ENCODE results near the gene OS9.

The OS9 gene

DNA sequence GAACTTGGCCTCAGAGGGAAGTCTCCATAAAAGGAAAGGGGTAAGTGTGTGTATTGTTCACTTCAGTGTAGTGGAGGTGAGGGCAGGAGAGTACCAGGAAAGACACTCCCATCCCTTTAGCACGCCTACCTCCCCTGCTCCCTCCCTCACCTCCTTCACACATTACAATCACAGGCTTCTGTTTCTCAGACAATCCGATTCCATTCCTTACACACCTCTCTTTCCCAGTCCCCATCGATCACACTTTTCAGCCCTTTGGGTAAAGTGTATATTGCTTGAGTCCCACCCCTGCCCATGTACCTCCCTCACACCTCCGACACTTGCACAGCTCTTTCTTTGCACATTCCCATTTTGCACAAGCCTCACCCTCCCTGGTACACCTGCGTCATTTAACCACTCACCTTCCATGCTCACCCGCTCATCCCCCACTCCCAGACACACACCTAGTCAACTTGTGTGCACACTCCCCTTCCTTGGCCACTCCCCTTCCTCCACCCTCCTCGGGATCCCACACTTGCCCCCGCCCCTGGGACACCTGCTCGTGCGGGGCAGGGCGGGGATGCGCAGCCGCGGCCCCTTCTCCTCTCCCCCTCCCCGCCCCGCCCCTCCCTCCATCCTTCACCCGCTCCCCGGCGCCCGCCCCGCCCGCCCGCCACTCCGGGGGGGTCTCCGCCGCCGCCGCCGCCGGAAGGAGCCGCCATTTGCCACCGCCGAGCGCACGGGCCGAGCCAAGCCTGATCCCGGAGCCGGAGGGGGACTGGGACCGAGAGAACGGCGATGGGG, 60.7 kb downstream of the OS9 start, which contains the start of gene MARCHF9:
Gene MARCHF9 (plus strand): TSS at position 693 of the 783 bp plus-strand sequence. CDS start 426 bp downstream, outside the sequence.
- DNase-seq, result peak; percentile 92

- DNase-seq, result no peak
Measured at GRCh38 chr12:57755194-57755453, 61.2 kb downstream of the OS9 start.

- peak; percentile 79 for DNase-seq
Measured at GRCh38 chr12:57755454-57756372, 61.8 kb downstream of the OS9 start.

DNA sequence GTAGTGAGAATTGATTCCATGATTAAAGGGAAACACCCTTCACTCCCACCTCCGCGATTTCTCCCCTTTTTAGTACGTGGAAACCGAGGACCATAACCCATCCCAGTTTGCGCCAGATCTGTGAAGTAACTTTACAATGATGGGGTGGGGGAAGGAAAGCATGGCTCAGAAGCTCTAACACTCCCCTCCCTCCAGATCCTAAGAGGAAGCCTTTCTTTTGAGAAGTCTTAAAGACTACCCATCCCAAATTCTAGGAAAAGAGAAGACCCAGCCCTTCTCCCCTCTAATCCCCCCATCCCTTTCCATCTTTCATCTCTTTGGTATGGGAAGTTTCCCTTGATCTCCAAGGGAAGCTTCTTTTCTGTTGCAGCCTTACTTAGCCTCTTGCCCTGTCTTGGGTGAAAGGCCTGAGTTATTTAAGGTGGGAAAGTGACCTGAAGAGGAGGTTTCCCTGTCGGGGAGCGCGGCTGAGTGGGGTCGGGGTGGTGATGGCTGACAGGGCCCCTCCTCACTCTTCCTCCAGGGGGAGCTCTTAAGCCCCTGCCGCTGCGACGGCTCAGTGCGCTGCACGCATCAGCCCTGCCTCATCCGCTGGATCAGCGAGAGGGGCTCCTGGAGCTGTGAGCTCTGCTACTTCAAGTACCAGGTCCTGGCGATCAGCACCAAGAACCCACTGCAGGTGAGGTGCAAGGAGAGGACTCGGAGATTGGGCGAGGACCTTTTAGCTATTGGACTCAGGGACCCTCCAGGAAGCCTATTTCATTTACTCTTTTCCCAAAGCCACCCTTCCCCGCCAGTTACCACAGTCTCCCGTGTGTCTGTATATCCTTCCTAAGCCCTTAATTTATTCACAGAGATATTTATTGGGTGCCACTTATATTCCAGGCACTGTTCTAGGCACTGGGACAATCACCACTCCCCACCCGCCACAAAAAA, 62.7 kb downstream of the OS9 start:
- DNase-seq, result peak; percentile 59

DNA sequence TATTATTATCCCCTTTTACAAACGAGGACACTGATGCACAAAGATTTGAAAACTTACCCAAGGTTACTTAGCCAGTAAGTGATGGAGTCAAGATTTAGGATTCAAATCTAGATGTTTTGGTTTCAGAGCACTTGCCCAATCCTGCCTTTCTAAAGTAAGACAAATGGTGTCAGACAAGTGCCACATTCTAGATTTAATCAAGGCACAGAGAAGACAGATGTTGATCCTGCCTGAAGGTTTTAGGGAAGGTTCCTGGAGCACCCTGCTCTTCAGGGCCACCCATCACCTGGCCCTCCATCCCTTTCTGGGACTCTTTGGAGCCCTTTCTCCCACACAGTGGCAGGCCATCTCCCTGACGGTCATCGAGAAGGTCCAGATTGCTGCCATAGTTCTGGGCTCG, 63.8 kb downstream of the OS9 start:
- no peak for DNase-seq

GRCh38 chr12:57758552-57759359, 64.8 kb downstream of the OS9 start:
- DNase-seq, result no peak

DNA sequence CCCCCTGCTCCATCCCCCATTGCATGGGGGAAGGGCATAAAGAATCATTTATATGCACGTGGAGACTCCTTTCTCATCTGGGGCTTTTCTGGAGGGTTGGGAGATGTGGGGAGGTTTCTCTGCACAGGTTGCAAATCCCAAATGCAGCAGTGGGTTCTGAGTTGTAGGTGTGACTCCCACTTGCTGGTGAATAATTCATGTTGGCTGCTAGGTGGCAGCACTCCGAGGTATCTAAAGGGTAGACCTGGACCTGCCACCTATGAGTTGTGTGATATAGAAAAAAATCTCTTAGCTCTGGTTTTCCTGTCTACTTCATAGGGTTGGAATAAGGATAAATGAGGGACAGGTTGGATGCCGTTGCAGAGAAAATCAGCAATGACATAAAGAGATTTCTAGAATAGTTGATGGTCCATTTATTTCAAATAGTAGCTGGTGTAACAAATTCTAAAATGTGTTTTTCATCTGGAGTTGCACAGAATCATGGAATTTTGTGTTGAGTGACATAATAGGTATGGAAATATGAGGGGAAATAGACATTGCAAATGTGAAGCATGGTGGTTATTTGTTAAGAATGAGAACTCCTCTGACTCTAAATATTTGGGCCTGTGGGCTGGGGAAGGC, 65.5 kb downstream of the OS9 start:
- peak; percentile 86 for DNase-seq

GRCh38 chr12:57760347-57760982, 66.5 kb downstream of the OS9 start:
- DNase-seq, result no peak

GRCh38 chr12:57761391-57761998, 67.6 kb downstream of the OS9 start:
- no peak for DNase-seq

DNA sequence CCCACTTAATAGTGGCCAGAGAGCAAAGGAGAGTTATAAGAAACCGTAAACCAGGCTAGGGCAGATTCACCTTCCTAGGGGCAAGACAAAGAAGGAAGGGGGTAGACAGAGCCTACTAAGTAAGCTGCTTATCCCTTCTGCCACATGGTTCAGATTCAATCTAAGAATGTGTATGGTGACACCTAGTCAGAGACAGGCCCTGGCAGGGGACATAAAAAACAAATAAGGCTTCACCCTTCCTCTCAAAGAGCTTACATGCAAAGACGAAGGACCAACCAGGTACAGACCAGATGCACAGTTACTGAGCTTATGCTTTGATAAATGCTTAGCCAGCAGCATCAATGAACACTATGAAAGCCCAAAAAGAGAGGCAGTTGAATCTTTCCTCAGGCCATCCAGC, 68.5 kb downstream of the OS9 start:
- DNase-seq, result no peak

- no peak for DNase-seq
Measured at GRCh38 chr12:57763881-57764661, 70.1 kb downstream of the OS9 start.

DNA sequence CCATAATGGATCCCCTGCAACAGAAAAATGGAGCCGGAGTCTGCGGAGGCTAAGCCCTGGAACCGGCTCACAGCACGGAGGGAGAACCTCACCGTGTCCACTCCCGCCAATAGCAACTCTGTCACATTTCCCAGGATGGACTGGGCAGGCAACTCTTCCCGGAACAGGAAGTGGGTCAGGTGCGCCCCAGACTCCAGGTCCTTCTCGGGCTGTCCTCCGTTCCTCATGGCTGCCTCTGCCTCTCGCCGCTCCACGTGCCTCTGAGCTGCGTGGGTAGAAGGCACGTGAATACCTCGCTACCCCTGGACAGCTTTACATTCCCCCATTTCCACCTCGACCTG, 70.7 kb downstream of the OS9 start:
- DNase-seq, result peak; percentile 89

- peak; percentile 83 for DNase-seq
Measured at GRCh38 chr12:57765003-57765697, 71.2 kb downstream of the OS9 start.

- peak; percentile 62 for DNase-seq
Measured at GRCh38 chr12:57765698-57766463, 71.9 kb downstream of the OS9 start.

GRCh38 chr12:57766464-57767304, 72.8 kb downstream of the OS9 start, which contains the start of gene CYP27B1:
Gene CYP27B1, minus strand, starts transcription at chr12:57767078. Its CDS starts 37 bp downstream, at chr12:57767041.
- DNase-seq, result peak; percentile 62

DNA sequence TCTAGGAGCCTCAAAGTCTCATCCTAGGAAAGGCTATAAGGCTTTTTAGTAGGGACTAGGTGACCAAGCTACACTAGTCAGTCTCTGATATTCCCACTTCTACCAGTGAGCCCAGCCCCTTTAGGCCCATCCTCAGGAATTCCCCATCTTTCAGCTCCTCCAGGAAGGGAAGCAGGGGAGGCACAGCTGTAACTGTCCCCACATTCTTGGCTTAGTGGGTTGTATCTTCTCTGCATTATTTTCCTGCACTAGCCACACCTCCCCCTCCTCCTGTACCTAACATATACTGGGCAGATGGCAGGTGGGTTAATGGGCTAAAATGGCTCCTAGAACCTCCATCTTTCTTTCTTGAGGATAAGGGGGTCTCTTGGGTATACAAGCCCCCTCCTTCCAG, 73.4 kb downstream of the OS9 start:
- no peak for DNase-seq

DNA sequence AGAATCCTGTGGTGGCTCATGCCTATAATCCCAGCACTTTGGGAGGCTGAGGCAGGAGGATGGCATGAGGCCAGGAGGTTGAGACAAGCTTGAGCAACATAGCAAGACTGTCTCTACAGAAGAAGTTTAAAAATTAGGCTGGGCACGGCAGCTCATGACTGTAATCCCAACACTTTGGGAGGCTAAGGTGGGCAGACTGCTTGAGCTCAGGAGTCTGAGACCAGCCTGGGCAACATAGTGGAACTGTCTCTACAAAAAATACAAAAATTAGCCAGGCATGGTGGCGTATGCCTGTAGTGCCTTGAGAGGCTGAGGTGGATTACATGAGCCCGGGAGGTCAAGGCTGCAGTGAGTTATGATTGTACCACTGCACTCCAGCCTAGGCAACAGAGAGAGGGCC, 73.9 kb downstream of the OS9 start:
- no peak for DNase-seq
